ENCODE measurements around the gene NPTN. TPM values are rescaled to one million over a fixed set of nuclear protein-coding genes. Genes with fewer than 3 reads are reported as not detected.

The NPTN gene
- total RNA-seq, 1 experiment from 2014 or later: 90.9 TPM

DNA sequence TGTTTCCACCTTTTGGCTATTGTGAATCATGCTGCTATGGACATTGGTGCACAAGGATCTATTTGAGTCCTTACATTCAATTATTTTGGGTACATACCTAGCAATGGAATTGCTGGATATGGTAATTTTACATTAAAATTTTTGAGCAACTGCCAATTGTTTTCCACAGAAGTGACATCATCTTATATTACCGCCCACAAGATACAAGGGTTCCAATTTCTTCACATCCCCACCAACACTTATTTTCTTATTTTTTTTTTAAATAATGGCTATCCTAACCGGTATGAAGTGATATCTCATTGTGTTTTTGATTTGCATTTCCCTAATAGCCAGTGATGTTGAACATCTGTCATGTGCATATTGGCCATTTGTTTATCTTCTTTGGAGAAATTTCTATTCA is 22.5 kb upstream of the NPTN start:
- Histone ChIP-seq H3K27me3 (ENCODE audit: insufficient read depth, low read length) (no peaks in the 10 kb centered on the region), H3K4me3 (replicated peaks in 1 of 2; ENCODE audit: low read depth in 1 of 2, low read length in 2 of 2) (no peak overlapping the region), H3K9ac (ENCODE audit: low read length) (no peak overlapping the region), H3K4me2 (ENCODE audit: low read length) (no peak overlapping the region), H3K9me3 (ENCODE audit: control insufficient read depth in 1 of 2, insufficient read depth in 1 of 2, low read depth in 1 of 2, low read length in 2 of 2) (no peaks in the 10 kb centered on the region), H4K20me1 (ENCODE audit: insufficient read depth) (no peaks in the 10 kb centered on the region), H3K9me2 (ENCODE audit: insufficient read depth) (no peaks in the 10 kb centered on the region), H3K79me2 (ENCODE audit: insufficient read depth, low read length) (no peaks in the 10 kb centered on the region), H3K4me1 (ENCODE audit: control insufficient read depth in 1 of 2, insufficient read depth in 2 of 2, low read length in 2 of 2) (no peaks in the 10 kb centered on the region), H3K36me3 (ENCODE audit: control insufficient read depth in 1 of 2, insufficient read depth in 2 of 2, low read length in 2 of 2) (no peaks in the 10 kb centered on the region), H3K27ac (ENCODE audit: low read depth, low read length) (no peak overlapping the region), H2AFZ (ENCODE audit: low read depth, low read length, poor library complexity, severe bottlenecking) (no peak overlapping the region)
- intact Hi-C loops (cut with micrococcal nuclease): no loop called here
- DNase-seq (ENCODE audit: low read depth, low spot score): no peak
- BruUV-seq (replicated peaks): no TSS peak
- TF ChIP-seq TCF7L2 (IDR thresholded peaks at IDR 0.05; ENCODE audit: borderline replicate concordance, extremely low read depth, insufficient read depth, insufficient read length): no peak
- TF ChIP-seq, protein P1, sequence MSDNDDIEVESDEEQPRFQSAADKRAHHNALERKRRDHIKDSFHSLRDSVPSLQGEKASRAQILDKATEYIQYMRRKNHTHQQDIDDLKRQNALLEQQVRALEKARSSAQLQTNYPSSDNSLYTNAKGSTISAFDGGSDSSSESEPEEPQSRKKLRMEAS (IDR thresholded peaks at IDR 0.05): no peak
- TF ChIP-seq ZFX (IDR thresholded peaks at IDR 0.05): no peak
- TF ChIP-seq JUND (IDR thresholded peaks at IDR 0.05): no peak
- no peak for TF ChIP-seq RAD21 (IDR thresholded peaks at IDR 0.05; ENCODE audit: low read depth)
- TF ChIP-seq, protein P2, sequence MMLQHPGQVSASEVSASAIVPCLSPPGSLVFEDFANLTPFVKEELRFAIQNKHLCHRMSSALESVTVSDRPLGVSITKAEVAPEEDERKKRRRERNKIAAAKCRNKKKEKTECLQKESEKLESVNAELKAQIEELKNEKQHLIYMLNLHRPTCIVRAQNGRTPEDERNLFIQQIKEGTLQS (IDR thresholded peaks at IDR 0.05): no peak
- no peak for TF ChIP-seq SIN3A (IDR thresholded peaks at IDR 0.05; ENCODE audit: low read depth)
- TF ChIP-seq, protein P3, sequence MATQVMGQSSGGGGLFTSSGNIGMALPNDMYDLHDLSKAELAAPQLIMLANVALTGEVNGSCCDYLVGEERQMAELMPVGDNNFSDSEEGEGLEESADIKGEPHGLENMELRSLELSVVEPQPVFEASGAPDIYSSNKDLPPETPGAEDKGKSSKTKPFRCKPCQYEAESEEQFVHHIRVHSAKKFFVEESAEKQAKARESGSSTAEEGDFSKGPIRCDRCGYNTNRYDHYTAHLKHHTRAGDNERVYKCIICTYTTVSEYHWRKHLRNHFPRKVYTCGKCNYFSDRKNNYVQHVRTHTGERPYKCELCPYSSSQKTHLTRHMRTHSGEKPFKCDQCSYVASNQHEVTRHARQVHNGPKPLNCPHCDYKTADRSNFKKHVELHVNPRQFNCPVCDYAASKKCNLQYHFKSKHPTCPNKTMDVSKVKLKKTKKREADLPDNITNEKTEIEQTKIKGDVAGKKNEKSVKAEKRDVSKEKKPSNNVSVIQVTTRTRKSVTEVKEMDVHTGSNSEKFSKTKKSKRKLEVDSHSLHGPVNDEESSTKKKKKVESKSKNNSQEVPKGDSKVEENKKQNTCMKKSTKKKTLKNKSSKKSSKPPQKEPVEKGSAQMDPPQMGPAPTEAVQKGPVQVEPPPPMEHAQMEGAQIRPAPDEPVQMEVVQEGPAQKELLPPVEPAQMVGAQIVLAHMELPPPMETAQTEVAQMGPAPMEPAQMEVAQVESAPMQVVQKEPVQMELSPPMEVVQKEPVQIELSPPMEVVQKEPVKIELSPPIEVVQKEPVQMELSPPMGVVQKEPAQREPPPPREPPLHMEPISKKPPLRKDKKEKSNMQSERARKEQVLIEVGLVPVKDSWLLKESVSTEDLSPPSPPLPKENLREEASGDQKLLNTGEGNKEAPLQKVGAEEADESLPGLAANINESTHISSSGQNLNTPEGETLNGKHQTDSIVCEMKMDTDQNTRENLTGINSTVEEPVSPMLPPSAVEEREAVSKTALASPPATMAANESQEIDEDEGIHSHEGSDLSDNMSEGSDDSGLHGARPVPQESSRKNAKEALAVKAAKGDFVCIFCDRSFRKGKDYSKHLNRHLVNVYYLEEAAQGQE (IDR thresholded peaks at IDR 0.05; ENCODE audit: low read depth): no peak
- TF ChIP-seq CEBPB (IDR thresholded peaks at IDR 0.05; ENCODE audit: low read depth): no peak
- TF ChIP-seq, protein P4, sequence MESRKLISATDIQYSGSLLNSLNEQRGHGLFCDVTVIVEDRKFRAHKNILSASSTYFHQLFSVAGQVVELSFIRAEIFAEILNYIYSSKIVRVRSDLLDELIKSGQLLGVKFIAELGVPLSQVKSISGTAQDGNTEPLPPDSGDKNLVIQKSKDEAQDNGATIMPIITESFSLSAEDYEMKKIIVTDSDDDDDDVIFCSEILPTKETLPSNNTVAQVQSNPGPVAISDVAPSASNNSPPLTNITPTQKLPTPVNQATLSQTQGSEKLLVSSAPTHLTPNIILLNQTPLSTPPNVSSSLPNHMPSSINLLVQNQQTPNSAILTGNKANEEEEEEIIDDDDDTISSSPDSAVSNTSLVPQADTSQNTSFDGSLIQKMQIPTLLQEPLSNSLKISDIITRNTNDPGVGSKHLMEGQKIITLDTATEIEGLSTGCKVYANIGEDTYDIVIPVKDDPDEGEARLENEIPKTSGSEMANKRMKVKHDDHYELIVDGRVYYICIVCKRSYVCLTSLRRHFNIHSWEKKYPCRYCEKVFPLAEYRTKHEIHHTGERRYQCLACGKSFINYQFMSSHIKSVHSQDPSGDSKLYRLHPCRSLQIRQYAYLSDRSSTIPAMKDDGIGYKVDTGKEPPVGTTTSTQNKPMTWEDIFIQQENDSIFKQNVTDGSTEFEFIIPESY (IDR thresholded peaks at IDR 0.05; ENCODE audit: extremely low read depth, insufficient replicate concordance, low read length): no peak
- TF ChIP-seq YY1 (IDR thresholded peaks at IDR 0.05; ENCODE audit: extremely low read depth, insufficient replicate concordance, low read depth, low read length): no peak
- no peak for TF ChIP-seq FOSL1 (IDR thresholded peaks at IDR 0.05; ENCODE audit: low read depth)
- TF ChIP-seq, protein P5, sequence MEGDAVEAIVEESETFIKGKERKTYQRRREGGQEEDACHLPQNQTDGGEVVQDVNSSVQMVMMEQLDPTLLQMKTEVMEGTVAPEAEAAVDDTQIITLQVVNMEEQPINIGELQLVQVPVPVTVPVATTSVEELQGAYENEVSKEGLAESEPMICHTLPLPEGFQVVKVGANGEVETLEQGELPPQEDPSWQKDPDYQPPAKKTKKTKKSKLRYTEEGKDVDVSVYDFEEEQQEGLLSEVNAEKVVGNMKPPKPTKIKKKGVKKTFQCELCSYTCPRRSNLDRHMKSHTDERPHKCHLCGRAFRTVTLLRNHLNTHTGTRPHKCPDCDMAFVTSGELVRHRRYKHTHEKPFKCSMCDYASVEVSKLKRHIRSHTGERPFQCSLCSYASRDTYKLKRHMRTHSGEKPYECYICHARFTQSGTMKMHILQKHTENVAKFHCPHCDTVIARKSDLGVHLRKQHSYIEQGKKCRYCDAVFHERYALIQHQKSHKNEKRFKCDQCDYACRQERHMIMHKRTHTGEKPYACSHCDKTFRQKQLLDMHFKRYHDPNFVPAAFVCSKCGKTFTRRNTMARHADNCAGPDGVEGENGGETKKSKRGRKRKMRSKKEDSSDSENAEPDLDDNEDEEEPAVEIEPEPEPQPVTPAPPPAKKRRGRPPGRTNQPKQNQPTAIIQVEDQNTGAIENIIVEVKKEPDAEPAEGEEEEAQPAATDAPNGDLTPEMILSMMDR (IDR thresholded peaks at IDR 0.05 in 2 of 3, conservative IDR thresholded peaks at IDR 0.05 in 1 of 3; ENCODE audit: borderline replicate concordance in 1 of 3, insufficient read depth in 1 of 3, low read depth in 2 of 3, low read length in 2 of 3): no peak
- TF ChIP-seq ZNF274 (IDR thresholded peaks at IDR 0.05; ENCODE audit: low read depth, low read length): no peak
- TF ChIP-seq POLR2AphosphoS5 (IDR thresholded peaks at IDR 0.05; ENCODE audit: low read depth, low read length): no peak
- TF ChIP-seq SRF (IDR thresholded peaks at IDR 0.05; ENCODE audit: low read depth): no peak
- TF ChIP-seq ELF1 (IDR thresholded peaks at IDR 0.05; ENCODE audit: borderline replicate concordance, low read depth): no peak
- TF ChIP-seq CBX3 (IDR thresholded peaks at IDR 0.05; ENCODE audit: low read depth): no peak
- no peak for TF ChIP-seq EGR1 (IDR thresholded peaks at IDR 0.05; ENCODE audit: low read depth)
- CTCF ChIA-PET: no interaction called here
- RAD21 ChIA-PET (ENCODE audit: low non-redundant PET in 1 of 2, low total read pairs in 2 of 2, uncharacterized antibody in 2 of 2, unreplicated experiment in 2 of 2): no interaction called here
- no peak for ATAC-seq
- POLR2A ChIA-PET: no interaction called here

All from HCT116 (cell line).